KMS-11 (cell line): ENCODE results near the gene CERS6.

Experiments used
- H2AFZ ChIP-seq: fragments of 200-600 bp; sonication (generic); 2 replicates; pipeline ENCODE4 v1.6.1; 2016; ENCODE audit warnings: antibody characterized with exemption, mixed run types, low read depth
- H3K27ac ChIP-seq: fragments of 200-600 bp; sonication (generic); 2 replicates; pipeline ENCODE4 v1.6.1; 2016; ENCODE audit warnings: mild to moderate bottlenecking, mixed run types
- H3K27me3 ChIP-seq: fragments of 200-600 bp; sonication (generic); 2 replicates; pipeline ENCODE4 v1.6.1; 2017; ENCODE audit warnings: mild to moderate bottlenecking, low read depth, mixed run types, moderate library complexity; ENCODE audit not compliant: insufficient read depth
- H3K36me3 ChIP-seq: fragments of 200-600 bp; sonication (generic); 2 replicates; pipeline ENCODE4 v1.6.1; 2017; ENCODE audit warnings: mild to moderate bottlenecking, mixed run types; ENCODE audit not compliant: insufficient read depth
- H3K4me1 ChIP-seq: fragments of 200-600 bp; sonication (generic); 2 replicates; pipeline ENCODE4 v1.6.1; 2016; ENCODE audit warnings: mild to moderate bottlenecking, low read depth, mixed run types; ENCODE audit not compliant: poor library complexity, severe bottlenecking
- H3K4me2 ChIP-seq: fragments of 200-600 bp; sonication (generic); 2 replicates; pipeline ENCODE4 v1.7.0; 2016; ENCODE audit warnings: mild to moderate bottlenecking, mixed run types
- H3K4me3 ChIP-seq: fragments of 200-600 bp; sonication (generic); IDR thresholded peaks from 2 replicates; pipeline ENCODE4 v1.6.1; 2017; ENCODE audit warnings: low read depth, low read length, mixed read lengths; ENCODE audit not compliant: insufficient read depth
- H3K79me2 ChIP-seq: fragments of 200-600 bp; sonication (generic); 2 replicates; pipeline ENCODE4 v1.6.1; 2016; ENCODE audit warnings: low read depth, mixed run types; ENCODE audit not compliant: insufficient read depth
- H3K9ac ChIP-seq: fragments of 200-600 bp; sonication (generic); 2 replicates; pipeline ENCODE4 v1.6.1; 2016; ENCODE audit warnings: mild to moderate bottlenecking, mixed run types
- H4K20me1 ChIP-seq: fragments of 200-600 bp; sonication (generic); 2 replicates; pipeline ENCODE4 v1.6.1; 2016; ENCODE audit warnings: mild to moderate bottlenecking, mixed run types; ENCODE audit not compliant: insufficient read depth
- TF ChIP-seq, protein P1 (sequence below): fragments of 200-600 bp; sonication (generic); conservative IDR thresholded peaks from 2 replicates; pipeline ENCODE4 v1.6.1; 2017; ENCODE audit warnings: low read depth, mild to moderate bottlenecking, antibody characterized with exemption, low read length, moderate library complexity, mixed read lengths

Gene CERS6

DNA sequence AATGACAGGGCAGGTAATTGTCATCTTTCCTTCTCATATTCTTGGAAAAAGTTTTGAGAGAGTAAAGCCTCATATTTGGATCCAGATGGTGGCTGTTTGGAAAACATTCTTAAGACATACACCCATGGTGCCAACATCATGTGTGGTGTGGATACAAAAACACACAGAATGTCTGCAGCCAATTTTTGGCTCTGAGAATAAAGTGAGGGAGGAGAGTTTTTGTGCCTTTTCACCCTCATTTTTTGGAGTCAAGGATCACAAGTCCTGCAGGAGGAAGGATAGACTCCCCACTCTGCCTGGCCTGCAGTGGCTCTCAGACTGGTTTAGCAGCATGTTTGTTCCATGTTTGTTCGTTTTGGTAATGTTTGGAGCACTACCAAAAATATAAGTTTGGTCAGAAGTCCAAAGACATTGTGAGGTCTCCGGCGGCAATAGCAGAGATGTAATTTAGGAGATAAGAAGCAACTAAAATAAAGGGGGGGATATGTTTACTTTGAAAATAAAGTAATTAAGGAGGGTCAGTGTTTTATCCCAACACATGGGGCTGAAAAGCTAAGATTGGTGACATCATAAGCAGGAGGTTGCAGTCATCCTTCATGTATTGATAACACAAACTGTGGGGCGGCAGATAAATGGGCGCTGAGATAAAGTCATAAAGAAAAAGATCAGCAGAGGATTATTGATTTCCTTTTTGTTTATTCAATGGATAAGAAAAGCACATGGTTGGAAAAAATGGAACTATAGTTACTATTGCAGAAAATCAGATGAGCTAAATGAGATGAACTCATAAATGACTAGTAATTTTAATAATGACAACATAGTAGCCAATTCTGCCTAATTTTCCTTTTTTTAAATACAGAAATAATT, 347.0 kb downstream of the CERS6 start:
- Histone ChIP-seq H3K9ac (no peak overlapping the region), H3K36me3 (no peaks in the 10 kb centered on the region), H3K79me2 (no peaks in the 10 kb centered on the region), H2AFZ (no peak overlapping the region), H3K27ac (no peak overlapping the region), H4K20me1 (no peaks in the 10 kb centered on the region), H3K4me1 (no peaks in the 10 kb centered on the region), H3K27me3 (no peaks in the 10 kb centered on the region), H3K4me3 (no peak overlapping the region), H3K4me2 (no peak overlapping the region)
- TF ChIP-seq, protein P1, sequence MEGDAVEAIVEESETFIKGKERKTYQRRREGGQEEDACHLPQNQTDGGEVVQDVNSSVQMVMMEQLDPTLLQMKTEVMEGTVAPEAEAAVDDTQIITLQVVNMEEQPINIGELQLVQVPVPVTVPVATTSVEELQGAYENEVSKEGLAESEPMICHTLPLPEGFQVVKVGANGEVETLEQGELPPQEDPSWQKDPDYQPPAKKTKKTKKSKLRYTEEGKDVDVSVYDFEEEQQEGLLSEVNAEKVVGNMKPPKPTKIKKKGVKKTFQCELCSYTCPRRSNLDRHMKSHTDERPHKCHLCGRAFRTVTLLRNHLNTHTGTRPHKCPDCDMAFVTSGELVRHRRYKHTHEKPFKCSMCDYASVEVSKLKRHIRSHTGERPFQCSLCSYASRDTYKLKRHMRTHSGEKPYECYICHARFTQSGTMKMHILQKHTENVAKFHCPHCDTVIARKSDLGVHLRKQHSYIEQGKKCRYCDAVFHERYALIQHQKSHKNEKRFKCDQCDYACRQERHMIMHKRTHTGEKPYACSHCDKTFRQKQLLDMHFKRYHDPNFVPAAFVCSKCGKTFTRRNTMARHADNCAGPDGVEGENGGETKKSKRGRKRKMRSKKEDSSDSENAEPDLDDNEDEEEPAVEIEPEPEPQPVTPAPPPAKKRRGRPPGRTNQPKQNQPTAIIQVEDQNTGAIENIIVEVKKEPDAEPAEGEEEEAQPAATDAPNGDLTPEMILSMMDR = no peak

DNA sequence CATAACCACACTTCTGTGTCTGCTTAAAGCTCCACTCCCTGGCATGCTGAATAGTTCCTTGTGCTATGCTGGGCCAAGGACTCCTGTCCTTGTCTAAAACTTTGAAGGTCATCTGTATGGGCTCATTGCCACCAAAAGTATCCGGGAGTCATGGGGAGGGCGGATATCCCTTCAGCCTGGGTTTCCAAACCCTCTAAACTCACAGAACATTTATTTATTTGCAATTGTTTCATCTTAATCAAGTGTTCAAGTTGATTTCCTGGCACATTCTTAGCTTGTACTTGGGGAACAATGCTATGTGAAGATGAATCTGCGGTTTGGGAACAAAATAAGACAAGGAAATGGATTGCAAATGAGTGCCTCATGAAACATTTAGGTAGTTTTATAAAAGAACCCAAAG, 348.1 kb downstream of the CERS6 start:
- Histone ChIP-seq H3K4me2 (no peak overlapping the region), H3K27ac (no peak overlapping the region), H3K4me3 (no peak overlapping the region), H3K27me3 (no peaks in the 10 kb centered on the region), H3K36me3 (no peaks in the 10 kb centered on the region), H3K9ac (no peak overlapping the region), H3K79me2 (no peaks in the 10 kb centered on the region), H2AFZ (no peak overlapping the region), H3K4me1 (no peaks in the 10 kb centered on the region), H4K20me1 (no peaks in the 10 kb centered on the region)
- TF ChIP-seq, protein P1 = no peak

DNA sequence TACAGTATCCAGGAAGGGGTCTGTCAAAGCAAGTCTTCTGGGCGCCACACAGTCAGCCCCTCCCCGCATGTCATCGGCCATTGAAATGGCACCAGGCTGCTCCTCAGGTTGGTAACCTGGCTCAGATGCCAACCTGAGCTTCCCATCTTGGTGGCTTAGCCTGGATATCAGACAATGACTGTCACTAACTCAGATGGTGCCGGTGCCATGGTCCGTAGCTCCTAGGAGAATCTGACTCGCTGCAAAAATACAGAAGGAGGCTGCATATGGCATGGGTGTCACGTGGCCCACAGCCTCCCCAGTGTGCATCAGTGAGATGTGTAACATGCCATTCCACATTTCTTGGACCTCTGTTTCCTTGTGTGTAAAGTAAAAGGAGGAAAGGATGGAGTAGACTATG, 349.5 kb downstream of the CERS6 start:
- Histone ChIP-seq H2AFZ (no peak overlapping the region), H3K36me3 (no peaks in the 10 kb centered on the region), H4K20me1 (no peaks in the 10 kb centered on the region), H3K4me3 (no peak overlapping the region), H3K4me2 (no peak overlapping the region), H3K27me3 (no peaks in the 10 kb centered on the region), H3K79me2 (no peaks in the 10 kb centered on the region), H3K9ac (no peak overlapping the region), H3K4me1 (no peaks in the 10 kb centered on the region), H3K27ac (no peak overlapping the region)
- TF ChIP-seq, protein P1 = no peak

DNA sequence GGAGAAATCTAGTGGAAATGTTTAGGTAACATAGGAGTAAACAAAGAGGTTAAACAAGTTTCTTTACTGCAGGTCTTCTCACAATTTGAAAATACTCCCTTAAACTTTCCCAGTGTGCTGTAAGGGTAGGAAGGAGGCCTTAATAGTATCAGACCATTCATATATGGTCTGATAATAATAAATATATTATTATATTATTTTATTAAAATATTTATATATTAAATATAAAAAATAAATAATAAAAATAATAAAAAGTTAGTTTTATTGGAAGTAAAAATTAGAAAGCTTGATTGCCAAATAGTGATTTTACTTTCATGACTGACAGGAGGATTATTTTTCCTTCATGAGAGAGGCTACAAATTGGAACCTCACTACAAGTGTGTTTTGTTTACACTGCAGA, 353.5 kb downstream of the CERS6 start:
- Histone ChIP-seq H4K20me1 (no peaks in the 10 kb centered on the region), H3K4me1 (no peaks in the 10 kb centered on the region), H3K4me3 (no peak overlapping the region), H3K36me3 (no peaks in the 10 kb centered on the region), H3K4me2 (no peak overlapping the region), H3K27me3 (no peaks in the 10 kb centered on the region), H3K9ac (no peak overlapping the region), H3K79me2 (no peaks in the 10 kb centered on the region), H2AFZ (no peak overlapping the region), H3K27ac (no peak overlapping the region)
- TF ChIP-seq, protein P1 = no peak
